PC-3 (cell line): ENCODE measurements around the gene TFF2. TPM values are rescaled to one million over a fixed set of nuclear protein-coding genes. Genes with fewer than 3 reads are reported as not detected.

Experiments
- ATAC-seq: fragments of 200-7000 bp; cut with Tn5 transposase; 2 replicates; pipeline ENCODE4 v1.9.1; 2020; ENCODE audit warnings: mild to moderate bottlenecking, moderate library complexity
- BruUV-seq: library from RNA; stranded (reverse); fragments of 400-500 nt; replicated peaks from 2 replicates; lab custom pipeline; 2021; lab: Mats Ljungman, UMichigan
- CTCF ChIA-PET: fragments of 300-600 bp; sonication (Branson Sonifier 250); formaldehyde crosslinking; loops from one replicate; lab custom pipeline; 2022; ENCODE audit warnings: antibody characterized with exemption; lab: Charles Lee
- POLR2A ChIA-PET: fragments of 300-600 bp; sonication (Branson Sonifier 250); formaldehyde crosslinking; loops from one replicate; lab custom pipeline; 2022; ENCODE audit warnings: antibody characterized with exemption; ENCODE audit not compliant: unreplicated experiment; lab: Charles Lee
- DNase-seq: peaks from one replicate; pipeline ENCODE4 v3.0.0-alpha.2; 2015
- H2AFZ ChIP-seq: fragments of 300-600 bp; sonication (generic); 2 replicates; pipeline ENCODE4 v1.6.0; 2016; ENCODE audit warnings: antibody characterized with exemption, low read length
- H3F3A ChIP-seq: fragments of 300-600 bp; sonication (generic); one replicate; pipeline ENCODE4 v1.6.0; 2017; ENCODE audit warnings: antibody characterized with exemption, low read length, control low read depth, mild to moderate bottlenecking; ENCODE audit not compliant: unreplicated experiment
- H3K27ac ChIP-seq: fragments of 300-600 bp; sonication (generic); 2 replicates; pipeline ENCODE4 v1.5.1; 2016; ENCODE audit warnings: mild to moderate bottlenecking, low read length
- H3K27me3 ChIP-seq: fragments of 300-600 bp; sonication (generic); 2 replicates; pipeline ENCODE4 v1.6.1; 2016; ENCODE audit warnings: low read length, mixed read lengths
- H3K36me3 ChIP-seq: fragments of 300-600 bp; sonication (generic); 2 replicates; pipeline ENCODE4 v1.6.1; 2016; ENCODE audit warnings: low read depth, mixed run types, low read length, mixed read lengths
- H3K4me1 ChIP-seq: fragments of 300-600 bp; sonication (generic); 2 replicates; pipeline ENCODE4 v1.5.1; 2016; ENCODE audit warnings: low read length; ENCODE audit not compliant: insufficient read depth
- H3K4me2 ChIP-seq: fragments of 300-600 bp; sonication (generic); 2 replicates; pipeline ENCODE4 v1.6.0; 2016; ENCODE audit warnings: low read length
- H3K4me3 ChIP-seq: fragments of 300-600 bp; sonication (generic); 2 replicates; pipeline ENCODE4 v1.5.1; 2016; ENCODE audit warnings: mild to moderate bottlenecking, low read length, mixed read lengths
- H3K79me2 ChIP-seq: fragments of 300-600 bp; sonication (generic); 2 replicates; pipeline ENCODE4 v1.6.1; 2017; ENCODE audit warnings: low read length, mixed read lengths
- H3K9ac ChIP-seq: fragments of 300-600 bp; sonication (generic); 2 replicates; pipeline ENCODE4 v1.6.0; 2016; ENCODE audit warnings: mild to moderate bottlenecking, low read length
- H3K9me2 ChIP-seq: fragments of 300-600 bp; sonication (generic); replicated peaks from 2 replicates; pipeline ENCODE4 v1.6.1; 2016; ENCODE audit warnings: mixed run types, low read length, mixed read lengths
- H3K9me3 ChIP-seq: fragments of 300-600 bp; sonication (generic); 2 replicates; pipeline ENCODE4 v1.6.1; 2016; ENCODE audit warnings: low read length, mixed read lengths
- H4K20me1 ChIP-seq: fragments of 300-600 bp; sonication (generic); 2 replicates; pipeline ENCODE4 v1.6.1; 2016; ENCODE audit warnings: low read length, mixed read lengths
- EZH2 ChIP-seq: fragments of 300-600 bp; sonication (generic); IDR thresholded peaks from one replicate; pipeline ENCODE4 v1.6.1; 2017; ENCODE audit warnings: antibody characterized with exemption, mild to moderate bottlenecking, low read length; ENCODE audit not compliant: unreplicated experiment
- EZH2phosphoT487 ChIP-seq: fragments of 300-600 bp; sonication (generic); IDR thresholded peaks from 2 replicates; pipeline ENCODE4 v1.6.1; 2018; ENCODE audit warnings: mild to moderate bottlenecking, antibody characterized with exemption, low read length, borderline replicate concordance
- intact Hi-C: fragments of 100-400 bp; cut with micrococcal nuclease; formaldehyde crosslinking; loops from 2 replicates; pipeline ENCODE4 v1.9.0; 2023
- total RNA-seq: library from RNA; depleted of rRNA; stranded (reverse); fragments of >200 nt; gene quantifications from 2 replicates; pipeline ENCODE4 v1.2.3, GENCODE V29; 2014
- TF ChIP-seq, protein P1 (sequence below): fragments of 300-600 bp; sonication (generic); conservative IDR thresholded peaks from 2 replicates; pipeline ENCODE4 v1.5.1; 2017; ENCODE audit warnings: antibody characterized with exemption, low read depth, mild to moderate bottlenecking, low read length

TFF2 gene
- total RNA-seq, 1 experiment from 2014 or later = 21.1 TPM

GRCh38 chr21:42304556-42305454, 46.0 kb downstream of the TFF2 start:
- peaks cover 6% of the 10 kb centered on the region; the same call in 1 of the 2 replicates for H3K4me1 ChIP-seq
- intact Hi-C loops = loop anchor here (5.0 kb wide), 2 partner anchors 62 to 158 kb away; partner anchors contain the start of gene TFF1
- H3K36me3 ChIP-seq = no peaks in the 10 kb centered on the region
- no peaks in the 10 kb centered on the region for H3K9me3 ChIP-seq
- no peak overlapping the region for H3K9ac ChIP-seq
- H2AFZ ChIP-seq = no peak overlapping the region
- no peaks in the 10 kb centered on the region for H3K9me2 ChIP-seq
- no peaks in the 10 kb centered on the region for H3F3A ChIP-seq
- no peaks in the 10 kb centered on the region for H4K20me1 ChIP-seq
- H3K27me3 ChIP-seq = no peaks in the 10 kb centered on the region
- no peak for ATAC-seq
- no peak overlapping the region for H3K4me3 ChIP-seq
- ChIA-PET CTCF (no interaction called here), POLR2A (no interaction called here)
- H3K27ac ChIP-seq = no peak overlapping the region
- no peak for TF ChIP-seq EZH2
- TF ChIP-seq, protein P1, sequence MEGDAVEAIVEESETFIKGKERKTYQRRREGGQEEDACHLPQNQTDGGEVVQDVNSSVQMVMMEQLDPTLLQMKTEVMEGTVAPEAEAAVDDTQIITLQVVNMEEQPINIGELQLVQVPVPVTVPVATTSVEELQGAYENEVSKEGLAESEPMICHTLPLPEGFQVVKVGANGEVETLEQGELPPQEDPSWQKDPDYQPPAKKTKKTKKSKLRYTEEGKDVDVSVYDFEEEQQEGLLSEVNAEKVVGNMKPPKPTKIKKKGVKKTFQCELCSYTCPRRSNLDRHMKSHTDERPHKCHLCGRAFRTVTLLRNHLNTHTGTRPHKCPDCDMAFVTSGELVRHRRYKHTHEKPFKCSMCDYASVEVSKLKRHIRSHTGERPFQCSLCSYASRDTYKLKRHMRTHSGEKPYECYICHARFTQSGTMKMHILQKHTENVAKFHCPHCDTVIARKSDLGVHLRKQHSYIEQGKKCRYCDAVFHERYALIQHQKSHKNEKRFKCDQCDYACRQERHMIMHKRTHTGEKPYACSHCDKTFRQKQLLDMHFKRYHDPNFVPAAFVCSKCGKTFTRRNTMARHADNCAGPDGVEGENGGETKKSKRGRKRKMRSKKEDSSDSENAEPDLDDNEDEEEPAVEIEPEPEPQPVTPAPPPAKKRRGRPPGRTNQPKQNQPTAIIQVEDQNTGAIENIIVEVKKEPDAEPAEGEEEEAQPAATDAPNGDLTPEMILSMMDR = no peak
- no peak for TF ChIP-seq EZH2phosphoT487
- H3K79me2 ChIP-seq = no peaks in the 10 kb centered on the region
- no peak for DNase-seq
- no TSS peak for BruUV-seq
- H3K4me2 ChIP-seq = no peak overlapping the region

DNA sequence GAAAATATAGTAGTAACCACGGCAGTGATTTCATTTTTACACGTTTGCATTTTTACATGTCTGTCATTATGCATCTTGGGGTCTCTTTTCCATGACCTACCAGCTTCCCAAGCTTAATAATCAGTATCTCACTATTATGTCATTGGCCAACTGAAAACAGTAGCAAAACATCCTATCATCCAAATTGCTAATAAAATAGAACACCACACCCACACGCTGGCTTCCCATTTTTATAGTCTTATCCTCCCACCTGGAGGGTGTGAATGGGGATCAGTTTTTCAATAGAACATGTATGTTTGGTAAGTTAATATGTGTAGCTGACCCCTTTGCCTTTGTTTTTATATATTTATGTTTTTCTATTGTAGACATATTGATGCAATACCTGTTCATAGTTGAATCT, 47.4 kb downstream of the TFF2 start:
- Histone ChIP-seq H3F3A (no peaks in the 10 kb centered on the region), H3K27me3 (no peaks in the 10 kb centered on the region), H3K9ac (no peak overlapping the region), H3K27ac (no peak overlapping the region), H4K20me1 (no peaks in the 10 kb centered on the region), H2AFZ (no peak overlapping the region), H3K9me3 (no peaks in the 10 kb centered on the region), H3K9me2 (no peaks in the 10 kb centered on the region), H3K4me2 (no peak overlapping the region), H3K79me2 (no peaks in the 10 kb centered on the region), H3K4me1 (no peaks in the 10 kb centered on the region), H3K4me3 (no peak overlapping the region), H3K36me3 (no peaks in the 10 kb centered on the region)
- intact Hi-C loops = no loop called here
- ChIA-PET CTCF (no interaction called here), POLR2A (no interaction called here)
- DNase-seq (no peak), ATAC-seq (no peak)
- TF ChIP-seq EZH2phosphoT487 (no peak), EZH2 (no peak)
- TF ChIP-seq, protein P1 = no peak
- no TSS peak for BruUV-seq

DNA sequence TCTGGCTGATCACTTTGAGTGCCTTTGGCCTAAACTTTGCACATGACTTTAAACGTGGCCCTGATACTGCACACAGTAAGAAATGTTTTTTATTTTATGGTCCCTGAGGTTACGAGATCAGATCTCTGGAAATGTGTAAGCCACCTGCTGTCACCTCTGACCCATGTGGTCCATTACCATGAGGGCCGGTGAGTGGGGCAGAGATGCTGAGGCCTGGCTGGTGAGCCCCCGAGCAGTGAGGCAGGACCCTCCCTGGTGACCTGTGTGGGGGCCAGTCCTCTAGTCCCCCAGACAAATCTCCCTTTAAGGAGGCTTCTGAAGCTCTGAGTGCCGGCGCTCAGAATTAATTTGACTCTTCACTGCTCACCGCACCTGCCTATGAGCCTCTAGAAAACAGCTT, 48.0 kb downstream of the TFF2 start:
- H3K9me2 ChIP-seq = no peaks in the 10 kb centered on the region
- no peaks in the 10 kb centered on the region for H4K20me1 ChIP-seq
- no peak for DNase-seq
- no peaks in the 10 kb centered on the region for H3K9me3 ChIP-seq
- CTCF ChIA-PET = no interaction called here
- ATAC-seq = no peak
- H3K4me2 ChIP-seq = no peak overlapping the region
- no peaks in the 10 kb centered on the region for H3K79me2 ChIP-seq
- TF ChIP-seq EZH2 (no peak), EZH2phosphoT487 (no peak)
- TF ChIP-seq, protein P1 = no peak
- H3K9ac ChIP-seq = no peak overlapping the region
- H3K27me3 ChIP-seq = no peaks in the 10 kb centered on the region
- no peaks in the 10 kb centered on the region for H3F3A ChIP-seq
- intact Hi-C loops = no loop called here
- no peaks in the 10 kb centered on the region for H3K36me3 ChIP-seq
- H2AFZ ChIP-seq = no peak overlapping the region
- no peak overlapping the region for H3K4me3 ChIP-seq
- no peaks in the 10 kb centered on the region for H3K4me1 ChIP-seq
- POLR2A ChIA-PET = no interaction called here
- no peak overlapping the region for H3K27ac ChIP-seq
- no TSS peak for BruUV-seq
